Nephron (organoid): Measurements from ENCODE around the gene EFNA2.

Experiments used
- H3K27ac Mint-ChIP-seq, 3 experiments: 2 replicates each; pipeline ENCODE4 v1.8.0; 2020; ENCODE audit warnings: mixed read lengths in 3 of 3, mild to moderate bottlenecking in 2 of 3, moderate library complexity in 1 of 3
- H3K27me3 Mint-ChIP-seq: 2 replicates; pipeline ENCODE4 v1.8.0; 2021; ENCODE audit warnings: low read depth, mild to moderate bottlenecking, moderate library complexity, mixed read lengths
- H3K36me3 Mint-ChIP-seq: 2 replicates; pipeline ENCODE4 v1.8.0; 2020; ENCODE audit warnings: low read depth, mixed read lengths
- H3K4me1 Mint-ChIP-seq: 2 replicates; pipeline ENCODE4 v1.8.0; 2020; ENCODE audit warnings: mixed read lengths
- H3K4me3 Mint-ChIP-seq, 3 experiments: 2 replicates each; pipeline ENCODE4 v1.8.0; 2020; ENCODE audit warnings: mild to moderate bottlenecking in 3 of 3, mixed read lengths in 3 of 3, moderate library complexity in 2 of 3
- H3K9me3 Mint-ChIP-seq: 2 replicates; pipeline ENCODE4 v1.8.0; 2020; ENCODE audit warnings: mixed read lengths
- CTCF ChIP-seq, 3 experiments: fragments of 200-600 bp; sonication (generic); IDR thresholded peaks; one replicate each; pipeline ENCODE4 v1.5.0; 2021; ENCODE audit warnings: antibody characterized with exemption in 3 of 3; ENCODE audit not compliant: unreplicated experiment in 3 of 3

Gene EFNA2

GRCh38 chr19:1293782-1294604 is 8.3 kb downstream of the EFNA2 start:
- no peaks in the 10 kb centered on the region for H3K9me3 Mint-ChIP-seq
- no peaks in the 10 kb centered on the region for H3K36me3 Mint-ChIP-seq
- H3K4me3 Mint-ChIP-seq, result no peak overlapping the region
- TF ChIP-seq CTCF (IDR thresholded peaks at IDR 0.05; ENCODE audit: unreplicated experiment in 3 of 3), result no peak
- peaks cover 3% of the 10 kb centered on the region for H3K27me3 Mint-ChIP-seq
- H3K4me1 Mint-ChIP-seq, result no peaks in the 10 kb centered on the region
- H3K27ac Mint-ChIP-seq, result no peak overlapping the region

GRCh38 chr19:1294688-1295087 is 9.0 kb downstream of the EFNA2 start:
- Mint-ChIP-seq H3K9me3 (no peaks in the 10 kb centered on the region), H3K27ac (no peak overlapping the region), H3K4me3 (no peak overlapping the region), H3K27me3 (peaks cover 3% of the 10 kb centered on the region), H3K36me3 (no peaks in the 10 kb centered on the region), H3K4me1 (no peaks in the 10 kb centered on the region)
- no peak for TF ChIP-seq CTCF (IDR thresholded peaks at IDR 0.05; ENCODE audit: unreplicated experiment in 3 of 3)

- H3K27me3 Mint-ChIP-seq, result peaks cover 3% of the 10 kb centered on the region
- no peaks in the 10 kb centered on the region for H3K36me3 Mint-ChIP-seq
- H3K4me3 Mint-ChIP-seq, result no peak overlapping the region
- H3K27ac Mint-ChIP-seq, result no peak overlapping the region
- no peaks in the 10 kb centered on the region for H3K9me3 Mint-ChIP-seq
- no peak for TF ChIP-seq CTCF (IDR thresholded peaks at IDR 0.05; ENCODE audit: unreplicated experiment in 3 of 3)
- H3K4me1 Mint-ChIP-seq, result no peaks in the 10 kb centered on the region
These were observed 9.7 kb downstream of the EFNA2 start for GRCh38 chr19:1295169-1296012.

GRCh38 chr19:1296078-1296477 is 10.4 kb downstream of the EFNA2 start:
- TF ChIP-seq CTCF (IDR thresholded peaks at IDR 0.05; ENCODE audit: unreplicated experiment in 3 of 3), result no peak
- no peaks in the 10 kb centered on the region for H3K4me1 Mint-ChIP-seq
- no peaks in the 10 kb centered on the region for H3K9me3 Mint-ChIP-seq
- H3K27ac Mint-ChIP-seq, result no peak overlapping the region
- no peak overlapping the region for H3K4me3 Mint-ChIP-seq
- H3K27me3 Mint-ChIP-seq, result peaks cover 3% of the 10 kb centered on the region
- peaks cover 4% of the 10 kb centered on the region for H3K36me3 Mint-ChIP-seq

GRCh38 chr19:1296575-1297271 is 11.1 kb downstream of the EFNA2 start:
- Mint-ChIP-seq H3K4me3 (no peak overlapping the region), H3K27me3 (peaks cover 3% of the 10 kb centered on the region), H3K36me3 (peaks cover 4% of the 10 kb centered on the region), H3K27ac (no peak overlapping the region), H3K9me3 (no peaks in the 10 kb centered on the region), H3K4me1 (no peaks in the 10 kb centered on the region)
- TF ChIP-seq CTCF (IDR thresholded peaks at IDR 0.05; ENCODE audit: unreplicated experiment in 3 of 3), result no peak
